GM21390 (cell line): ENCODE measurements around the gene BCAS3.

Experiments
- ATAC-seq: cut with Tn5 transposase; IDR thresholded peaks from one replicate; pipeline ENCODE4 v1.9.1; 2021; ENCODE audit not compliant: unreplicated experiment

The BCAS3 gene

DNA sequence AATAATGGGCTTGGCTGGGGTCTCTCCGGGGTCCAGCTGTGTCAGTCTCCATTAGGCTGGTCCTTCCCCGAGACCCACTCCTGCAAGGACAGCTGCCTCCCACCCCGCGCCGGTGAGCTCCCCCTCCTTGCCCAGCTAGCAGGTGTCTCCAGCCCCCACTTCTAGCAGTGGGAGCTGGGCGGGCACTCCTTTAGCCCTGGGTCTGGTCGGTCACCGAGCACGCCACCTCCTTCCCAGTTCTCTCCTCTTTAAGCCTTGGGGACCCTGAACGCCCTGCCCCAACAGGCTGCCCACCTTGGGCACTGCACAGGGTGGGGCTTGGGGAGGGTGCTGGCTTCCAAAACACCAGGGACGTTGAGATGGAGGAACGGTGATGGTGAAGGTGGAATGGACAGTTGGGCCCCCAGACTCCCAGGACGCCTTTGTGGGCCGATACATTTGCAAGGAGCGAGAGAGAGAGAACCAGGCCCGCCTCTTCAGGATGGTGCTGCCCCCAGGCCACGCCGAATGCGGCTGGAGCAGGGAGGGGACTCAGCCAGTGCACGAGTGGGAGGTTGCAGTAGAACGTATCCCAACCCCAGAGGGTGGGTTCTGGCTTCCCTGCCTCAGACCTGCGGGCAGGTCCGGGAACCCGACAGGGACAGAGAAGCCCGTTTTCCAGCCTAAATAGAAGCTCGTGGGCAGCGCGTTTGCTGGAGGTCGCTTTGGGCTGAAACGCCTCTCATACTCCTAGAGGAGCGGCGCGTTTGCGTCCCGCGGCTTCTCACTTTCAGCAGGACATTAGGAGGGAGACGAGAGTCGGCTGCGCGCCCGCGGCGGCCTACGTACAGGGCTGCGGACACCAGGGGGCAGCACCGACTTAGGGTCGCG, 732.7 kb downstream of the BCAS3 start:
- ATAC-seq: no peak

DNA sequence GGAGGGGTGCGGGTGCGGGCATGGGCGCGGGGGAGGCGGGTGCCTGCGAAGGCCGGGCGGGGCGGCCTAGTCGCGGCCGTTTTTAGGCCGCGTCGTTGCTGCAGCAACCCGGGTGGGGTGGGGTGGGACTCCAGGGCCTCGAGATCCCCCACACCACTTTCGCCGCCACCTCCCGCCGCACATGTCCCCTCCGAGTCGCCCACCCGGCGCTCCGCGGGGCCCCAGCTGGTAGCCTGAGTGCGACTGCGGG, 733.3 kb downstream of the BCAS3 start:
- ATAC-seq: no peak

DNA sequence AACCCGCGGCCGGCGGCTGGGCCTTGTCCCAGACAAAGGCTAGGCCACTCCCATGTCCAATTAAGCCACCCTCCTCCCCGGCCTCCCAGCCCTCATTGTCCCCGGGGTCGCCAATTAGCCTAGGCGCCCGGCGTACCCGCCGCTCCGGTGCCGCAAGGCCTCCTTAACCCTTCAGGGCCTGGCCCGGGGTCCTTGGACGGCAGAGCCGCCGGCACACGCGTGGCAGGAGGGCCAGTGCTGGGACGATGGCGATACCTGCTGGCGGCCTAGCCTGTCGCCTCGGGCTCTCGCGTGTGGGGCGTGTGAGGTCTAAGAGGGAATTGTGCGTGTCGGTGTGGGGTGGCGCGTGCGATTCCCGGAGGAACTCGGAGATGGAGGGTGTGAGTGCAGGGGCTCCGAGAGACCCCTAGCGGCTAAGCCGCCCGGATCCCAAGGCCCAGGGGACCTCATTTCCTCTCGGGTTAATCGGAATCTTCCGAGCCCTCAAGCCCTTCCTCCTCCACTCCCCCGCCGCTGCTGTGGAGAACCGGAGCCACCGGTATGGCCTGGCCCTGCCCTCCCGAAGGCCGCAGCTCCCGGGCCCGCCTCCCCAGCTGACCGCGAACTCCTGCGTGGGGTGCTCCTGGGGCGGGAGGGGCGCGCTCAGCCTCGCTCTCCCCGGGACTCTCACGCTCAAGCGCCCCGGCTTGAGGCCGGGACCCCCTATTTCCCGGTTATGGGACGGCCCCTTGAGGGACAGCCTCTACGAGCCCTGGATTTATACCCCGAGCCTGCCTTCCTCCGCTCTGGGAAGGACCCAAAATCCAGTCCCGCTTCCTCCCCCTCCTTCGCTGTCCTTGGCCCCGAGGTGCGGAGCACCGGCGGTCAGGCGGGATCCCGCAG, 733.9 kb downstream of the BCAS3 start:
- ATAC-seq: peak; percentile 14

- peak; percentile 64 for ATAC-seq
These were observed 734.6 kb downstream of the BCAS3 start for GRCh38 chr17:61412143-61412859.

- no peak for ATAC-seq
These were observed 735.4 kb downstream of the BCAS3 start for GRCh38 chr17:61412860-61413660.

DNA sequence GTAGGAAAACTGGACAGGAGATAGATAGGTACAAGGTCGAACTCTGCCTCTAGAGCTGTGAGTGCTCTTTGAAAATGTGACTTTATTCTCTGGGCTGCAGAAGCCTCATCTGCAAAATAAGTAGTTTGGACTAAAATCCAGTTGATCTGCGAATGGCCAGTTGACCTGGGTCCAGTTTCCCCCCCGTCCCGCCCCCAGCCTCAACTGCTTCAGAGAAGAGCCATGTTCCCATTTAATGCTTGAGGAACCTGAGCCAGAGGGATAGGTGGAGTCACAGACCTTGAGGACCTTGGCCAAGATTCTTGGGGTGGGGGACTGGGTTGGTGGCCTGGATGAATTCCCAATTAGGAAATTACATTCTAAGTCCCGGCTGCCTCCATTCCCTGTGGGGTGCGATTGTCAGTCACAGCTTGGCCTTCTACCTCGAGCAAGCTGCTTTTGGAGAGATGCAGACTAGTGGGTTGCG, 736.0 kb downstream of the BCAS3 start:
- no peak for ATAC-seq

DNA sequence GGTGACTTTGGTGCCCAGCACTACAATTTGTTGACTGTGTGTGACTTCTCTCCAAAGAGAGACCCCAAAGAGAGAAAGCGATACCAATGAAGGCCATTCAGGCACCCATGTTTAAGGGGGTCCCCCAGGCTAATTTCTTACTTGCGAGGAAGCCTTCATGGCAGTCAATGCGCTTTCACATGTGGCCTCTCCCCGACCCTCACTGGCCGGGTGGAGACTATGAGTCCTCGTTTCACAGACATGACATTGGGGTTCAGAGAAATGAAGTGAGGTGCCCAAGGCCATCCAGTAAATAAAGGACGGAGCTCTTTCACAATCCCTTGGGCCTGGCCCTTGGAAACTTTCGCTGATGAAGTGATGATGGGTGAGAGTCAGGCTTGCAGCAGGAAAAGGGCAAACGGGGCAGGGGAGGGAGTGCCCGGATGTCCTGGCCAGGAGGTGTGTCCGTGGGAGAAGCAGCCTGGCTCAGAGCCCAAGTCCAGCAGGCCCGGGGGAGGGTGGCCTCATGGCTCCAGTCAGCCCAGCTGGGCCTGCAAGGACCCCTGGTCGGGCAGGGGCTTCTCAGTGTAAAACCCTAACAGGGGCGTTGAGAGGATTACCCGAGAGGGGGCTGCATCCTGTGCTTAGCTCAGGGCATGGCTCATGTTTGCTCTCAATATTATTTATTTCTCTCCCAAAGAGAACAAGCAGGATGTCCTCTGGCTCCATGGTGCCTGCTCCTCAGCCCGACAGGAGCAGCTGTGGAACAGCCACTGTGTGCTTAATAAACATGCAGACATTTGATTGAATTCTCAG, 736.7 kb downstream of the BCAS3 start:
- ATAC-seq: no peak

DNA sequence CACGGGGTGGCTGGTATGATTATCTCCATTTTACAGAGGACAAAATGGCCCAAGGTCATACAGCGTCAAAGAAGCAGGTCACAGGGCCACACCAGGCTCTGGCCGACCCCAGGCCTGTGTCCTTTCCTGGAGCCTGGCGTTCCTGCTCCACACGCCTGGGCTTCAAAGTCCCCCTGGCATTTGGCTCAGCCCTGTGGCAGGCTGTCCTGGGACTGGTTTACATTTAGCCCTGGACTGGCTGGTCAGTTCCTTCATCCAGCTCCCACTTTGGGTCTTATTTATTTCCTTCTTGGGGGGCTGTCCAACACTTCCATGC, 737.2 kb downstream of the BCAS3 start:
- ATAC-seq: no peak

GRCh38 chr17:61415374-61416210, 737.9 kb downstream of the BCAS3 start:
- no peak for ATAC-seq

DNA sequence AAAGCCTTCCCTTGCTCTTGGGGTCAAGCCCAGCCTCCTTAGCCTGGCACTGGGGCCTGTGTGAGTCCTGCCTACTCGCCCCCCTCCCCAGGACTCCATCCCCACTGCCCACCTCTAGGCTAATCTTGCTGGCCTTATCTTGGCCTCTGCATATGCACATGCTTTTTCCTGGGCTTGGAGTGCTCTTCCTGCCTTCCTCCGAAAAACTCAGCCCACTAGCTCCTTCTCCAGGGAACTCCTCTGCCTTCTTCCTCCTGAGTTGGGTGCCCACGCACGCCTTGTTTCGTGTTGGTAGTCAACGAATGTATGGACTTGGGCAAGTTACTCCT, 738.5 kb downstream of the BCAS3 start:
- no peak for ATAC-seq

- peak; percentile 54 for ATAC-seq
These were observed 739.1 kb downstream of the BCAS3 start for GRCh38 chr17:61416540-61417363.

DNA sequence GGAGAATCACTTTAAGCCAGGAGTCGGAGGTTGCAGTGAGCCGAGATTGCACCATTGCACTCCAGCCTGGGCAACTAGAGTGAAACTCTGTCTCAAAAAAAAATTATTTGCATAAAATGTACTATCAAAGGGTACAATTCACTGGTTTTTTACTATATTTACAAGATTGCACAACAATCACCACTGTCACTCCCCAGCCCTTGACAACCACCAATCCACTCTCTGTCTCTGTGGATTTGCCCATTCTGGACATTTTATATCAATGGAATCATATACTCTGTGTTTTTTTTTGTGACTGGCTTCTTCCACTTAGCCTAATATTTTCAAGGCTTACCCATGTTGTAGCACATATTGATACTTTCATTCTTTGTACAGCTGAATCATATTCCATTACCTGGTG, 740.8 kb downstream of the BCAS3 start:
- ATAC-seq: no peak

DNA sequence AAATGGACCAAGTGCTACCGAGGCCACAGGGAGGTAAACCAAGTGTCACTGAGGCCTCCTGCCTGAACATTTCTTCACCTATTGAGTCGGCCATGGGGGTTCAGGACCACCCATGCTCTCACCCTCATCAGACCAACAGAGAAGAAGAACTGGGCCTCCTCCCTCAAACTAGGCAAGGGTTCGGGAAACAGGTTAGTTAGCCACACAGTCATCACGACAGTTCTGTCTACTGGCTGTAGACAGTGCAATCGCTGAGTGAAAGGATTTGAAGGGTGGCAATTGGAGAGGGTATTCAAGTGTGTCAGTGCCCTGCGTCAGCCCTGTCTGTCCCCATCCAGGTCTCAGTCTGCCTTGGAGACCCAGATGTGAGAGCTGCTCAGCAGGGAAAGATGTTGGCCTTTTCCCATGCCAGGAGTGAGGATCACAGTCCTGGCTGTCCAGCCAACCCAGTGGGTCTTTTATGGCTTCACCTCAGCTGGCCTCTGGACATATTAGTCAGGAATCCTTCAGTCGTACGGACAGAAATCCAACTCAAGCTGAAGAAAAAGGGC, 741.9 kb downstream of the BCAS3 start:
- no peak for ATAC-seq

GRCh38 chr17:61420052-61420451, 742.4 kb downstream of the BCAS3 start:
- no peak for ATAC-seq

DNA sequence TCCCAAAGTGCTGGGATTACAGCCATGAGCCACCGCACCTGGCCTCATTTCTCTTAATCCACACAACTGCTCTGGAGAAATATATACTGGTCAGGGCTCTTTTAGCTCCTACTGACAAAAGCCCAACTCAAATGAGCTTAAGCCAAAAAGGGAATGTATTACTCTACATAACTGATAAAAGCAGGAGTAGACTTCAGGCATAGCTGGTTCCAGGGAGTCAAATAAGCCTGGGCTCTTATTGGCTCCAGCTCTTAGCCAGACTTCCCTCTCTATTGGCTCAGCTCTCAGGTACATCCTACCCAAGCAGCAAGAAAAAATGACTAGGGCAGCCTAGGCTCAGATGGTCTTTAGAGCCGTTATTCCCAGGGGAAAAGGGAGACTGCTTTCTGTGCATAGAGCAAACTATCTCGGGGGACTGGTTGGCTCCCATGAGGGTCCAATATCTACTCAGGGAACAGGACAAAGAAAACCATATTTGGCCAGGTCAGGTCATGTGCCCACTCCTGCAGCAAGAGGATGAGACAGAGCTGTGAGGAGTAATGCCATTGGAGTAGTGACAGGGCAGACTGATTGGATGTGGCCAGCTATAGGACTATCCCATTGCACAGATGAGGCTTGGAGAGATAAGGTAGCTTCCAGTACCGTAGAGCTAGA, 743.2 kb downstream of the BCAS3 start:
- ATAC-seq: no peak

- no peak for ATAC-seq
These were observed 743.8 kb downstream of the BCAS3 start for GRCh38 chr17:61421460-61421859.

DNA sequence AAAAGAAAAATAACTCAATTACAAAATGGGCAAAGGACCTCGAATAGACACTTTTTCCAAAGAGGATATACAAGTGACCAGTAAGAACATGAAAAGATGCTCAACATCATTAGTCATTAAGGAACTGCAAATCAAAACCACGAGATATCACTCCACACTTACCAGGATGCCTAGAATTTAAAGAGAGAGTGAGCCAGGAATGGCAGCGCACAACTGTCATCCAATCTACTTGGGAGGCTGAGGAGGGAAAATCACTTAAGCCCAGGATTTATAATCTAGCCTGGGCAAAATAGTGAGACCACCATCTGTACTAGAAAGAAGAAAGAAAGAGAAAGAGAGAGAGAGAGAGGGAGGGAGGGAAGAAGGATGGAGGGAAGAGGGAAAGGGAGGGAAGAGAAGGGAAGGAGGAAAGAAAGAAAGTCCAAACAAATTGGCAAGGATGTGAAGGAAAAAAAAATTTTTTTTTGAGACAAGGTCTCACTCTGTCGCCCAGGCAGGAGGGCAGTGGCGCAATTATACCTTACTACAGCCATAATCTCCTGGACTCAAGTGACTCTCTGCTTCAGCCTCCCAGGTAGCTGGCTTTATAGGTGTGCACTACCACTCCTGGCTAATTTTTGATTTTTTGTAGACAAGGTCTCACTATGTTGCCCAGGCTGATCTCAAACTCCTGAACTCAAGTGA, 744.6 kb downstream of the BCAS3 start:
- no peak for ATAC-seq
